Smooth muscle cell of the brain vasculature (primary cell): ENCODE results near the gene PUS10.

ENCODE experiments used
- DNase-seq: peaks from one replicate; pipeline ENCODE4 v3.0.0-alpha.2; 2012; ENCODE audit warnings: low read depth, low spot score

Gene PUS10

GRCh38 chr2:60973705-60974104, 44.4 kb downstream of the PUS10 start:
- DNase-seq: no peak

DNA sequence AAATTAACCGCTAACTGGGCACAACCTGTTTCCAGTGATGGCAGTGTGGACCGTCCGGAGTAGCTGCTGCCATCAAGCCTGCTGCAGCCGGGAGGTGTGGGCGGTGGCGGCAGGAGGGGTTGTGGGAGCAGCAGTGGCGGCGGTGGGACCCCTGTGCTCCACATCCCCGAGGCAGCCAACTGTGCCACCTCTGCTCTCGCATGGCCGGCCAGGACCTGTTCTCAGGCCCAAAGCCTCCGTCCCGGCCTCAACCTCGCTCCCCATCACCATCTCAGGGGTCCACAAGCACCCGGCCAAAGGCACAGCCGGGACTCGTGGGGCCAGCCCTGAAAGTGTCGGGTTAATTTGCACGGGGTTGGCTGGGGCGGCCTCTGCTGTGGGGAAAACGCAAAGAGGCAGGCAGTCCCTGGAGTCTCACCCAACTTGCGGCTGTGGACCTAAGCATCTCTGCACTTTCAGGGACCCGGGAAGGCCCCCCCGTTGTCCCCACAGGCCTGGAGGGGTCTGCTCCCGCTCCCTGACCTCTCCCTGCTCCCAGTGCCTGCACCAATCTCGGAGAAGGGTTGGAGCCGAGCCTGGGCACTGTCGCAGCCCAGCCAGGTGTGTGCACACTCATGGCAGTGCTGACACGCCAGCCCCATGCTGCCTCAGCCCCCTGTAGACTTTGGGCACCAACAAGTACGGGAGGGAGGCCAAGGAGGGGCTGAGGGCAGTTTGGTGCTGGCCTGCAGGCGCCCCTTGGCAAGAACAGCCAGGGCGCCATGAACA, 45.0 kb downstream of the PUS10 start:
- no peak for DNase-seq

DNA sequence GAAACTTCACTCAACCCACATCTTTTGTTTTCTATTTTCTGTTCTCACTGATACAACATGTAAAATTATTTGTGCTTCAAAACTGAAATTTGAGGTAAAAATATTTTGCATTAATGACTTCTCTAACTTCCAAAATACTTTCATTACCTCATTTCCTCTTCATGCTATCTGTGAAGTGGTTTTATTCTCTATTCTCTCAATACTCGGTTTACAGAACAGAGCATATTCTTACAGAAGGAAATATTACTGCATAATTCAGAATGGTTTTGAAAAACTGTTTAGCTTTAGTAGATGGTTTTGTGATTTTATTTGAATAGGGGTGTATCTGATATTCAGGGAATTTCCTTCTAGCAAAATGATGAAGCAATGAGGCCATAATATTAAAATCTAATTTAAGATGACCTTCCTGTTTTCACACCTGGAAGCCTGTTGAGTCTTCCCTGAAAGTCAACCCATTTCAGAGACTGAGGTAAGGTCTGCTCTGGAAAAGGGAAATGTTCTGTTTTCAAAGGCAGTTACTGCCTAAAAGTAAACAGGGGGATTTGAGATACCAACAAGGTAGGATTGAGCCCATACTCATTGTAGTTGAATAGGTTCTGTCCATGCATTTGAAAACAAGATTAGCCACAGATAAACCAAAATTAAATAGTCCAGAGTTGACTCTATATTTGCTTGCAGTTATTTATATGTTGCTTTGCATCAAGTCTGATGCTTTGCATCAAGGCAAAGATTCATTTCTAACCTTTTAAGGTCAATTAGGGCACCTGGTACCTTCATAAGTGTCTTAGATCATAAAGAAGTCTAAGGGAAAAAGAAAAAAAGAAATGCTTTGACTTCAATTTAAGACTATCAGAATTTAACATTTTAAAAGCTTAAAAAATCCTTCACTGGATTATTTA, 51.3 kb downstream of the PUS10 start:
- no peak for DNase-seq

- no peak for DNase-seq
These were observed 52.6 kb downstream of the PUS10 start for GRCh38 chr2:60965499-60965785.

- DNase-seq: no peak
These were observed 53.2 kb downstream of the PUS10 start for GRCh38 chr2:60964651-60965498.

DNA sequence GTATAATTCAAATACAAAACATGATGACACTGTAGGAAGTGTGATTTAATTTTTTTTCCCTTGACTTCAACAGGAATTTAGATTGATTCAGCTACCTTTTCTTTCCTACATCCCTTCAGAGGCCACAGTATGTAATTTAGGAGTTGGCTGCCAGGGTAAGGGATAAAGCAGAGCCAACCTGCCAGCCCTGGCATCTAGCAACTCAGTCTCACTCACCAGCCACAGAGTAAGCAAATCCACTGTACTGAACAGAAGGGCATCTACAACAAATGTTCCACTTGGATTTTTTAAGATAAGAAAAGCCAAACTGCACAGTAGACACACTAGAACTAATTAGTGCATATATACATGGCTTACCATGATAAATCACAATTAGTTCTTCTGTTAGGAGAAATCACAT, 54.9 kb downstream of the PUS10 start:
- no peak for DNase-seq

- no peak for DNase-seq
These were observed 55.5 kb downstream of the PUS10 start for GRCh38 chr2:60962528-60962927.

- no peak for DNase-seq
These were observed 56.6 kb downstream of the PUS10 start for GRCh38 chr2:60961457-60961856.

DNA sequence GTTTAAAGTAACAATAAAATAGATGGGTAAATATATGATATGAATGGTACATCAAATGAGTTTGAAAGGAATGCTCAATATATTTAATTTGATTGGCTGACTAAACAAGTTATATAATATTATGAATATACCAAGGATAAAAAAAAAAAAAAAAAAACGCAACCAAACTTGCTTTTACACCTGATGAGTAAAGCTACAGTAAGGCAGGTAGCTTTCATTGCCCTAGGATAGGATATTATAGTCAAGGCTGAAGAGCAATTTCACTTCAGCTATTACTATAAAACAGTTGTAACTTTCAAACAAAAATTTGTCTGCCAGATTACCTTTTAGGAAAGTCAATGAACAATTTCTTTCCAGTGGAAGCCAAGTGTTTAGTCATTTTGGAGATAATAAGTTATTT, 57.3 kb downstream of the PUS10 start:
- no peak for DNase-seq

GRCh38 chr2:60959501-60959900, 58.6 kb downstream of the PUS10 start:
- DNase-seq: no peak

DNA sequence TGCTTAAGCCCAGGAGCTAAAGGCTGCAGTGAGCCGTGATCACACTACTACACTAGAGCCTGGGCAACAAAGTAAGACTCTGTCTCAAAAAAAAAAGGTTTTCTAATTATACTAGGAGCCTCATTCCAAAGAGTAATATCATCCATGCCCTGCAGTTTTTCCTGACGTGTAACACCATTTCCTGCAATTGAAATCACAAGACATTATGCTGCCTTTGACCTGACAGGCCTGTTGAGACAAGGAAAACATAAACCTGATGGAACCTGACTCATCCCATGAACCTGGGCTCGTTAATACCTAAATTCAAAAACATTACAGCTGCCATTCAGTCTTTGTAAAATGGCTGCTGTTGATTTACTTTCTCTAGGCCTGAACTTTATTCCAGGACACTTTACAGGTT, 59.3 kb downstream of the PUS10 start:
- DNase-seq: no peak

DNA sequence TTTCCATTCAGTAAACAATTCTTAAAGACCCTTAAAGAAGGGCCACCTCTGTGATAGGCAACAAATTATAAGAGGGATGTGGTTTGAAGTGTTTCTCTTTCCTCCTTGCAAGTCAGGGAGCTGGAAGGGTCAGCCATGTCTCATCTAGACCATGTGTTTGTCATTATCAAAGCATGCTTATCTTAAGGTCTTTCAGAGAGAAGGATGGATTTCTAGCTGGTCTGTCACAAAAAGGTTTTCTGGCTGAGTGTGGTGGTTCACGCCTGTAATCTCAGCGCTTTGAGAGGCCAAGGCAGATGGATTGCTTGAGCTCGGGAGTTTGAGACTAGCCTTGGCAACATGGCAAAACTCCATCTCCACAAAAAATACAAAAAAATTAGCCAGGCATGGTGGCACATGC, 59.7 kb downstream of the PUS10 start:
- no peak for DNase-seq

DNA sequence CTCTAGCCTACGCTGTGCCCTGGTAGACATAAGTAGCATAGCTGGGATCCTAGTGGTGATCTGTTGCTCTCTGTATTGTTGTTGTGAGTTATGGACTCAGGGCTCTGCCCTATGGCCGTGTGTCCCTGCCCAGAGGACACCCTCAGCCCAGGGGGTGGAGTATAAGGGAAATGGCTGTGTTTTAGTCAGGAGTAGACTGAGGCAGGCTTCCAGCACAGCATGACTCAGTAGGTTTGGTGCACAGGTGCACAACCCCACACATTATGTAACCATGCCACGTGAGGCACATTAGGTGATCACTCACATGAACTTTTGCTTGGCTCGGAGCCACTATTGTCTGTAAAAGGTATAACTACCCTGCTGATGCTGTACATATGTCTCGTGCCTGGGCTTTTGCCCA, 60.4 kb downstream of the PUS10 start:
- no peak for DNase-seq

- DNase-seq: no peak
These were observed 60.8 kb downstream of the PUS10 start for GRCh38 chr2:60957224-60957623.

- no peak for DNase-seq
These were observed 63.9 kb downstream of the PUS10 start for GRCh38 chr2:60954139-60954538.

DNA sequence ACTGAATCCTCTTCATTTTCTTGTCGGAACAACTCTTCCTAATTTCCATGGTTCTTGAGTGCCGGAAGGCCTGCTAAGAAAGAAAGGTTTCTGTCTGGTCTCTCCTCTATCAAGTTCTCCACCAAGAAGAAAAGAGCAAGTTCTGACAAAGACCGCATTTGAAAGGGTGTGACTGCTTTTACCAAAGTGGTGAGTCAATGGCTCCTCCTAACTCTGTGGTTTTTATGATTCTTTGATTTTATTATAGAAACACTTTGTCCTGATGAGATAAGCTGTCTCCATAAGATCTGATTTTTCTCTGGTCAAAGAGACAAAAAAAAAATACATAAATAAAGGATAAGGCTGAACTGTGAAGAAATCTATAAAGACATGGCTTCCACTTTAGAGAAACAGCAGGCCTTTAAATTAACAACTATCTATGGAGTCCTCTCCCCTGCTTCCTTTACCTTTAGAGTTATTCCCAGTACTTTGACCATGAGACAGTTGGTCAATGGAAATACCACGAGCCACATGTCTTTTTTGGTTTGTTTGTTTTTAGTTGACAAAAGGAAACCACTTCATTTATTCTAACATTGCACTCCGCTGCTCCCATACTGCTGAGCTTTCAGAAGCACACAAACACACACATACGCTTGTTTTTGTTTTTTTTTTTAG, 69.0 kb downstream of the PUS10 start:
- DNase-seq: no peak

DNA sequence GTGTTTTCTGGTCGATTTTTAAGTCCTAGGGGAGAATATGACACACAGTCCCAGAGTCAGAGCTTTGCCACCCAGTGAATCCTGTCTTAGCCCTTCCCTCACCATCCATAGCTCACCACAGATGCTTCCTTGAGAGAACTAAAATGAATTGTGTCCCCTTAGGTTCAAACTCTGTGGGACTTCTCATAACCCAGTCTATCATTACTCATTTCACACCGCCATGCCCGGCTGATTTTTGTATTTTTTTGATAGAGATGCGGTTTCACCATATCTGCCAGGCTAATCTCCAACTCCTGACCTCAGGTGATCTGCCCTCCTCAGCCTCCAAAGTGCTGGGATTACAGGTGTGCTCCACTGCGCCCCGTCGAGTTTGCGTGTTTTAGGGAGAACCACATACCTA, 69.9 kb downstream of the PUS10 start:
- DNase-seq: no peak

DNA sequence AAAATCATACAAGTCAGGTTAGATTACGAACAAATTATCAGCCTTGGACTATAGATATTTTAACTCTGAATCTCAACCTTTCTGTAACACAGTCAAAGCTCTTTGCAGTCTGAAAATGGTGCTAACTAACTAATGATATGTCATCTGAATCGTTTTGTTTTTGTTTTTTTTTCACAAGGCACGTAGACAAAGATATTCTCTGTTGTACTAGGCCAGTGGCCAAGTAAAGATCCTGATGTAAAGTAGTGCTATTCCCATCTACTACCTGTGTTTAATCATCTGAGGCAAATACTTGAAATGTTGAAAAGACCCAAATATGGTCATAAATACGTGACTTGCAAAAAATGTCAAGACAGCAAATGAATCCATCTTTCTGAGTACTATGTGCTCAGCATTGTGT, 71.0 kb downstream of the PUS10 start:
- no peak for DNase-seq

- no peak for DNase-seq
These were observed 72.7 kb downstream of the PUS10 start for GRCh38 chr2:60945341-60945740.

DNA sequence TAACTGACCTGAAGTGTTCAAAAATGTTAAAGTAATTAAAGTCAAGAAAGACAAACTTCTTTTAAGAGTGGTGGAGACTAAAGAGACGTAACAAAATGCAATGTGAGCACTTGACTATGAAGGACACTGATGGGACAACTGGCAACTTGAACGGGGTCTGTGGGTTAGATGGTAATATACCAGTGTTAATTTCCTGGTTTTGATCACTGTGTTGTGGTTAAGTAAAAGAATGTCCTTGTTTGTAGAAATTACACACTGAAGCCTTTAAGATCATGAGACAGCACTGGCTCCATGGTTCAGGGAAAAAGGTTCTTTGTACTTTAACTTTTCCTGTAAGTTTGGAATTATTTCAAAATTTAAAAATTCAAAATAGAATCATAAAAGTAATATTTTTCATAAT, 78.4 kb downstream of the PUS10 start:
- no peak for DNase-seq

DNA sequence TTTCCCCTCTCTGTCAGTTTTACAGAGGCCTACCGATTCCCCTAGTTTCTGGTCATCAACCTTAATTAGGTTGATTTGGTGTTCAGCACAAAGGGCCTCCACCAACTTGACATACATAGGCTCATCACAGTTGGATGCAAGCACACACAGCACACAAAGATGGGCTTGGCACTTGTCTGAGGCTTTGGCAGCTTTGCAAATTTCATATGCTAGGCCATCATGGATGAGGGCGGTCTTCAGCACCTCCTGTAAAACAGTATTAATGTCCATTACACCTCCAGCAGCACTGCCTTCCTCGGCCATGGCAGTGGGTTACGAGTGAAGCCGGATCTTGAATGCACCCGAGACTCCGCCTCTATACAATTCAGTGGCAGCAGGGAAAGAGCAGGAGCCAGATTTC, 79.8 kb downstream of the PUS10 start:
- no peak for DNase-seq

- DNase-seq: no peak
These were observed 81.3 kb downstream of the PUS10 start for GRCh38 chr2:60936757-60937156.
